H1 (cell line): ENCODE measurements around the gene PTPRH. TPM values are rescaled to one million over a fixed set of nuclear protein-coding genes. Genes with fewer than 3 reads are reported as not detected.

Experiments used
- CTCF ChIA-PET: fragments of 300-600 bp; sonication (Branson Sonifier 250); formaldehyde crosslinking; loops from one replicate; lab custom pipeline; 2021; ENCODE audit not compliant: partially characterized antibody; lab: Charles Lee
- POLR2A ChIA-PET: fragments of 300-600 bp; sonication (Branson Sonifier 250); formaldehyde crosslinking; loops from one replicate; lab custom pipeline; 2021; ENCODE audit warnings: inconsistent platforms; ENCODE audit not compliant: partially characterized antibody; lab: Charles Lee
- DNase-seq, 2 experiments: peaks; one replicate each; pipeline versions ENCODE4 v3.0.0 to v3.0.0-alpha.2; 2010 to 2022; ENCODE audit warnings: low spot score in 2 of 2, low read depth in 1 of 2, mixed read lengths in 1 of 2
- FAIRE-seq: peaks from 2 replicates; lab custom pipeline; 2011; peaks lifted over from hg19 to GRCh38; lab: Jason Lieb, UNC
- H2AFZ ChIP-seq: 2 replicates; pipeline ENCODE4 v1.8.1; 2012; ENCODE audit warnings: low read length, inconsistent platforms
- H2AK5ac ChIP-seq: 2 replicates; pipeline ENCODE4 v1.6.1; 2013; ENCODE audit warnings: low read depth, low read length
- H2BK120ac ChIP-seq: replicated peaks from 2 replicates; pipeline ENCODE3; 2013; ENCODE audit warnings: low read depth, low read length, inconsistent platforms
- H2BK12ac ChIP-seq: 2 replicates; pipeline ENCODE4 v1.6.1; 2013; ENCODE audit warnings: low read depth, low read length
- H2BK15ac ChIP-seq: 2 replicates; pipeline ENCODE4 v1.6.1; 2013; ENCODE audit warnings: low read length
- H2BK20ac ChIP-seq: 2 replicates; pipeline ENCODE4 v1.6.1; 2013; ENCODE audit warnings: low read length
- H2BK5ac ChIP-seq: 2 replicates; pipeline ENCODE4 v1.6.1; 2013; ENCODE audit warnings: low read depth, low read length
- H3K14ac ChIP-seq: 2 replicates; pipeline ENCODE4 v1.6.1; 2013; ENCODE audit warnings: inconsistent platforms; ENCODE audit not compliant: insufficient read length
- H3K18ac ChIP-seq: 2 replicates; pipeline ENCODE4 v1.6.1; 2013; ENCODE audit warnings: low read length; ENCODE audit errors: extremely low read depth
- H3K23ac ChIP-seq: 2 replicates; pipeline ENCODE4 v1.6.1; 2013; ENCODE audit warnings: inconsistent platforms; ENCODE audit not compliant: insufficient read length
- H3K23me2 ChIP-seq: 2 replicates; pipeline ENCODE4 v1.6.1; 2013; ENCODE audit warnings: low read depth, low read length
- H3K27ac ChIP-seq: 2 replicates; pipeline ENCODE4 v1.6.1; 2011; ENCODE audit warnings: low read depth, low read length, inconsistent platforms
- H3K27me3 ChIP-seq, 4 experiments: replicated peaks in 1 of 4; 1 replicate in 1 of 4; 2 replicates in 3 of 4; pipeline versions ENCODE4 v1.6.1 to v1.8.1; 2011 to 2013; ENCODE audit warnings: low read length in 3 of 4, mild to moderate bottlenecking in 3 of 4, inconsistent platforms in 2 of 4, mixed read lengths in 2 of 4, moderate library complexity in 1 of 4; ENCODE audit not compliant: control insufficient read depth in 3 of 4, insufficient read depth in 3 of 4; ENCODE audit errors: extremely low read depth in 1 of 4
- H3K36me3 ChIP-seq, 4 experiments: 2 replicates each; pipeline versions ENCODE4 v1.6.1 to v1.8.1; 2011 to 2013; ENCODE audit warnings: mild to moderate bottlenecking in 4 of 4, low read length in 3 of 4, moderate library complexity in 2 of 4, control low read depth in 1 of 4, inconsistent platforms in 1 of 4; ENCODE audit not compliant: insufficient read depth in 4 of 4, control insufficient read depth in 2 of 4
- H3K4ac ChIP-seq: replicated peaks from 2 replicates; pipeline ENCODE3; 2013; ENCODE audit warnings: low read length, low read depth, mixed read lengths, inconsistent platforms; ENCODE audit not compliant: insufficient read length
- H3K4me1 ChIP-seq, 4 experiments: replicated peaks in 1 of 4; 1 replicate in 1 of 4; 2 replicates in 3 of 4; pipeline versions ENCODE4 v1.6.1 to v1.8.1; 2011 to 2013; ENCODE audit warnings: low read length in 3 of 4, inconsistent platforms in 2 of 4, mixed read lengths in 1 of 4; ENCODE audit not compliant: insufficient read depth in 4 of 4, control insufficient read depth in 3 of 4
- H3K4me2 ChIP-seq, 2 experiments: 2 replicates each; pipeline versions ENCODE4 v1.6.1 to v1.8.1; 2011 to 2013; ENCODE audit warnings: low read depth in 2 of 2, low read length in 2 of 2, control low read depth in 1 of 2, inconsistent platforms in 1 of 2, mild to moderate bottlenecking in 1 of 2; ENCODE audit not compliant: insufficient read depth in 1 of 2
- H3K4me3 ChIP-seq, 4 experiments: fragments of 200-600, 300-600 bp in 1 of 4; sonication (generic), shearing (Covaris generic), sonication (Bioruptor Twin) in 1 of 4; 2 replicates each; pipeline versions ENCODE4 v1.5.1 to v1.8.1; 2011 to 2016; ENCODE audit warnings: low read length in 4 of 4, low read depth in 3 of 4, control low read depth in 2 of 4, inconsistent platforms in 2 of 4, mild to moderate bottlenecking in 2 of 4, mixed read lengths in 1 of 4, moderate library complexity in 1 of 4; ENCODE audit not compliant: insufficient read depth in 2 of 4; ENCODE audit errors: extremely low read depth in 1 of 4
- H3K56ac ChIP-seq: replicated peaks from 2 replicates; pipeline ENCODE3; 2013; ENCODE audit warnings: low read depth, mild to moderate bottlenecking, mixed read lengths, low read length, inconsistent platforms; ENCODE audit not compliant: insufficient read length
- H3K79me1 ChIP-seq: 2 replicates; pipeline ENCODE4 v1.6.1; 2013; ENCODE audit warnings: low read depth, low read length, control low read depth
- H3K79me2 ChIP-seq, 2 experiments: 2 replicates each; pipeline versions ENCODE4 v1.6.1 to v1.8.1; 2012 to 2013; ENCODE audit warnings: low read length in 2 of 2, mild to moderate bottlenecking in 2 of 2, inconsistent platforms in 1 of 2; ENCODE audit not compliant: insufficient read depth in 2 of 2, control insufficient read depth in 1 of 2
- H3K9ac ChIP-seq, 4 experiments: replicated peaks in 1 of 4; 1 replicate in 1 of 4; 2 replicates in 3 of 4; pipeline versions ENCODE4 v1.6.1 to v1.8.1; 2011 to 2013; ENCODE audit warnings: low read depth in 3 of 4, low read length in 3 of 4, control low read depth in 2 of 4, mild to moderate bottlenecking in 2 of 4, moderate library complexity in 2 of 4, inconsistent platforms in 1 of 4; ENCODE audit errors: extremely low read depth in 1 of 4
- H3K9me3 ChIP-seq, 2 experiments: 2 replicates each; pipeline versions ENCODE4 v1.6.1 to v1.8.1; 2012 to 2013; ENCODE audit warnings: mild to moderate bottlenecking in 2 of 2, moderate library complexity in 2 of 2, control low read depth in 1 of 2, inconsistent platforms in 1 of 2, low read depth in 1 of 2, low read length in 1 of 2, mixed read lengths in 1 of 2; ENCODE audit not compliant: insufficient read depth in 2 of 2
- H4K20me1 ChIP-seq, 2 experiments: replicated peaks in 1 of 2; 2 replicates each; pipeline versions ENCODE3 to v1.8.1; 2011 to 2013; ENCODE audit warnings: inconsistent platforms in 2 of 2, low read length in 2 of 2, mild to moderate bottlenecking in 1 of 2; ENCODE audit not compliant: insufficient read depth in 2 of 2, control insufficient read depth in 1 of 2
- H4K5ac ChIP-seq: 2 replicates; pipeline ENCODE4 v1.6.1; 2013; ENCODE audit warnings: low read length, low read depth, mixed read lengths, inconsistent platforms; ENCODE audit not compliant: insufficient read length
- H4K8ac ChIP-seq: 2 replicates; pipeline ENCODE4 v1.8.0; 2013; ENCODE audit warnings: mild to moderate bottlenecking, moderate library complexity, low read length, inconsistent platforms; ENCODE audit not compliant: insufficient read depth; ENCODE audit errors: extremely low read depth
- H4K91ac ChIP-seq: replicated peaks from 2 replicates; pipeline ENCODE3; 2013; ENCODE audit warnings: low read length, mixed read lengths, inconsistent platforms; ENCODE audit not compliant: insufficient read length
- BACH1 ChIP-seq: IDR thresholded peaks from 2 replicates; pipeline ENCODE4 v1.6.1; 2012; ENCODE audit warnings: low read length, improper control_type of control experiment
- BRCA1 ChIP-seq: IDR thresholded peaks from 2 replicates; pipeline ENCODE4 v1.6.1; 2012; ENCODE audit warnings: low read depth, low read length, improper control_type of control experiment
- CHD2 ChIP-seq: IDR thresholded peaks from 2 replicates; pipeline ENCODE4 v1.6.1; 2012; ENCODE audit warnings: low read length, improper control_type of control experiment
- FOSL1 ChIP-seq: IDR thresholded peaks from 2 replicates; pipeline ENCODE4 v1.6.1; 2011; ENCODE audit warnings: mild to moderate bottlenecking, low read depth, low read length, moderate library complexity; ENCODE audit not compliant: insufficient read depth
- HDAC6 ChIP-seq: IDR thresholded peaks from one replicate; pipeline ENCODE4 v1.7.1; 2012; ENCODE audit warnings: low read depth, mild to moderate bottlenecking, inconsistent platforms, low read length, moderate library complexity
- JUN ChIP-seq: IDR thresholded peaks from 2 replicates; pipeline ENCODE4 v1.6.1; 2011; ENCODE audit warnings: low read depth, mild to moderate bottlenecking, improper control_type of control experiment, low read length
- KDM4A ChIP-seq: IDR thresholded peaks from one replicate; pipeline ENCODE4 v1.7.1; 2012; ENCODE audit warnings: low read depth, mild to moderate bottlenecking, moderate library complexity, low read length, inconsistent platforms; ENCODE audit not compliant: severe bottlenecking
- KDM5A ChIP-seq: fragments of 200-600 bp; IDR thresholded peaks from 2 replicates; pipeline ENCODE4 v1.7.1; 2012; ENCODE audit warnings: mild to moderate bottlenecking, low read length, inconsistent platforms, mixed read lengths
- MAX ChIP-seq: IDR thresholded peaks from 2 replicates; pipeline ENCODE4 v1.6.1; 2012; ENCODE audit warnings: inconsistent platforms
- SIN3A ChIP-seq, 2 experiments: IDR thresholded peaks in 1 of 2; conservative IDR thresholded peaks in 1 of 2; 2 replicates each; pipeline ENCODE4 v1.6.1; 2011 to 2012; ENCODE audit warnings: low read length in 2 of 2, improper control_type of control experiment in 1 of 2, low read depth in 1 of 2, mild to moderate bottlenecking in 1 of 2
- SIX5 ChIP-seq: IDR thresholded peaks from 2 replicates; pipeline ENCODE4 v1.6.1; 2011; ENCODE audit warnings: mild to moderate bottlenecking, low read depth, low read length
- SP2 ChIP-seq: IDR thresholded peaks from 2 replicates; pipeline ENCODE4 v1.6.1; 2012; ENCODE audit warnings: mild to moderate bottlenecking, low read length, inconsistent platforms
- TAF1 ChIP-seq: IDR thresholded peaks from 2 replicates; pipeline ENCODE4 v1.6.1; 2011; ENCODE audit warnings: mild to moderate bottlenecking, low read depth, low read length
- TAF7 ChIP-seq: optimal IDR thresholded peaks from 2 replicates; pipeline ENCODE3; 2011; ENCODE audit warnings: low read depth, mild to moderate bottlenecking, inconsistent platforms, low read length, moderate library complexity, borderline replicate concordance
- TBP ChIP-seq: IDR thresholded peaks from 2 replicates; pipeline ENCODE4 v1.6.1; 2011; ENCODE audit warnings: low read depth, low read length, improper control_type of control experiment
- TCF12 ChIP-seq: IDR thresholded peaks from 2 replicates; pipeline ENCODE4 v1.6.1; 2011; ENCODE audit warnings: low read depth, mild to moderate bottlenecking, low read length
- WGBS, 2 experiments: shearing (Covaris generic) in 1 of 2; methylation state at CpG; one replicate each; pipeline versions ENCODE4 v1.1.6 to v1.1.7; 2013 to 2015; ENCODE audit warnings: low lambda C conversion rate in 2 of 2, mixed read lengths in 2 of 2, inconsistent platforms in 1 of 2, low coverage in 1 of 2, missing lambda C conversion rate in 1 of 2; ENCODE audit not compliant: insufficient replicate concordance in 2 of 2, insufficient coverage in 1 of 2, insufficient read length in 1 of 2; ENCODE audit errors: extremely low coverage in 1 of 2, missing lambda C conversion rate in 1 of 2; 5-methylcytosine and 5-hydroxymethylcytosine counted together
- polyA plus RNA-seq, 7 experiments: library from polyadenylated mRNA; depleted of rRNA in 3 of 7; stranded (reverse) in 5 of 7; unstranded in 2 of 7; fragments of >200 nt in 5 of 7; fragments of 200-250 nt in 2 of 7; gene quantifications; 1 replicate in 5 of 7; 2 replicates in 1 of 7; 4 replicates in 1 of 7; pipeline versions ENCODE4 v1.2.1 to v1.2.3, GENCODE V29; 2011 to 2013; ENCODE audit warnings: missing spikeins in 2 of 7, mixed read lengths in 2 of 7
- total RNA-seq: library from RNA; stranded (reverse); fragmentation: NEBNext Ultra II Directional; extraction: Animal tissue kit (Norgen Biotek cat#: 25700); gene quantifications from 2 replicates; pipeline ENCODE4 v1.2.1, GENCODE V29; 2021

The PTPRH gene
- total and polyA plus RNA-seq, 2 of the 8 experiments (the other 6 are each of a cell fraction or from before 2014, with no cell fraction given), result 0.30 to 0.39 TPM

DNA sequence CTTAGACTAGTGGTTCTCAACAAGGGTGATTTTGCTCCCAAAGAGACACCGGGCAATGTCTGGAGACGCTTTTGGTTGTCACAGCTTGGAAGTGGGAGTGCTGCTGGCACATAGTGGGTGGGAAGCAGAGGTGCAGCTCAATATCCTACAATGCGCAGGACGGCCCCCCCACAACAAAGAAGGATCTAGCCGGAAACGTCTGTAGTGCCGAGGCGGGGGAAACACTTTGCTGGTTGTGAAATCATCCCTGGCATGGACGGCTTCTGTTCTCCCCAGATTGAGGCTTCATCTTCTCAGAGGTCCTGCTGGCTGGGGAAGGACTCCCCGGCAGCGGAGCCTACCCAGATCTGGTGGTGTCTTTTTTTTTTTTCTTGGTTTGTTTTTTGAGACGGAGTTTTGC, 15.8 kb downstream of the PTPRH start:
- WGBS, 2 experiments, result 89% methylated on average over 12 of the region's 12 CpGs; no CpG with 5 or more reads in 1 of the 2 experiments
- no peak overlapping the region for H3K23ac ChIP-seq
- H2AFZ ChIP-seq, result no peak overlapping the region
- TF ChIP-seq BRCA1 (no peak), TAF1 (no peak), TBP (no peak), SIN3A (conservative IDR thresholded peaks at IDR 0.05 in 1 of 2, IDR thresholded peaks at IDR 0.05 in 1 of 2; ENCODE audit: low read depth in 1 of 2, low read length in 2 of 2) (no peak), SP2 (no peak), JUN (no peak), HDAC6 (no peak), KDM4A (no peak), SIX5 (no peak), TCF12 (no peak), FOSL1 (no peak), MAX (no peak), BACH1 (no peak), CHD2 (no peak), TAF7 (no peak), KDM5A (no peak)

More for the DNA sequence above, 15.8 kb downstream of the PTPRH start:
- no peak overlapping the region for H3K9ac ChIP-seq
- H3K36me3 ChIP-seq, result no peaks in the 10 kb centered on the region
- DNase-seq, result no peak
- no peaks in the 10 kb centered on the region for H3K9me3 ChIP-seq
- no peak overlapping the region for H2BK5ac ChIP-seq
- no peaks in the 10 kb centered on the region for H4K20me1 ChIP-seq
- no peaks in the 10 kb centered on the region for H3K27me3 ChIP-seq
- H4K91ac ChIP-seq, result no peak overlapping the region
- no peak overlapping the region for H3K27ac ChIP-seq
- no peak overlapping the region for H2BK120ac ChIP-seq
- no peak overlapping the region for H3K14ac ChIP-seq
- H2BK12ac ChIP-seq, result no peak overlapping the region
- no peak overlapping the region for H3K4me2 ChIP-seq
- no peak overlapping the region for H4K8ac ChIP-seq
- no peak overlapping the region for H3K18ac ChIP-seq
- H3K4ac ChIP-seq, result no peak overlapping the region
- POLR2A ChIA-PET, result interaction anchor here (1.3 to 1.4 kb wide), 2 partner anchors 14 to 34 kb away, joined by 3 read pairs; no protein-coding TSS in a partner anchor
- no peak overlapping the region for H2BK20ac ChIP-seq
- no peak overlapping the region for H4K5ac ChIP-seq
- no peak overlapping the region for H3K56ac ChIP-seq
- CTCF ChIA-PET, result interaction anchor here (1.0 to 1.1 kb wide), 2 partner anchors 10 to 33 kb away, joined by 3 to 4 read pairs; no protein-coding TSS in a partner anchor
- H2AK5ac ChIP-seq, result no peak overlapping the region
- FAIRE-seq, result no peak
- no peak overlapping the region for H2BK15ac ChIP-seq
- no peak overlapping the region for H3K4me3 ChIP-seq
- H3K4me1 ChIP-seq, result no peaks in the 10 kb centered on the region
- no peaks in the 10 kb centered on the region for H3K79me1 ChIP-seq
- no peaks in the 10 kb centered on the region for H3K79me2 ChIP-seq
- H3K23me2 ChIP-seq, result no peaks in the 10 kb centered on the region
